Esophagus squamous epithelium (tissue), 5 donors: Measurements from ENCODE around the gene TOMM40L. TPM values are rescaled to one million over a fixed set of nuclear protein-coding genes. Genes with fewer than 3 reads are reported as not detected.
"Not testable (repeated sequence)": the region's sequence is repeated elsewhere in the genome, so short reads cannot be mapped to it uniquely, and the experiment has no call there.

Experiments
- DNase-seq: peaks from one replicate; lab custom pipeline; 2025; lab: John Stamatoyannopoulos, UW
- H3K27ac ChIP-seq, 4 donors: fragments of 200-600 bp; sonication (generic); one replicate each; pipeline ENCODE4 v1.5.1; 2016 to 2019; ENCODE audit warnings: mild to moderate bottlenecking in 1 of 4
- H3K27me3 ChIP-seq, 4 donors: fragments of 200-600 bp; sonication (generic); 1 replicate in 3 of 4; 2 replicates in 1 of 4; pipeline versions ENCODE4 v1.5.1 to v1.6.0; 2017 to 2021; ENCODE audit warnings: antibody characterized with exemption in 1 of 4
- H3K36me3 ChIP-seq, 3 donors: fragments of 200-600 bp; sonication (generic); one replicate each; pipeline ENCODE4 v1.5.1; 2016 to 2019
- H3K4me1 ChIP-seq, 3 donors: fragments of 200-600 bp; sonication (generic); one replicate each; pipeline ENCODE4 v1.5.1; 2017 to 2019
- H3K4me3 ChIP-seq, 4 donors: fragments of 200-600 bp; sonication (generic); 1 replicate in 3 of 4; 2 replicates in 1 of 4; pipeline ENCODE4 v1.5.1; 2016 to 2019; ENCODE audit warnings: mild to moderate bottlenecking in 2 of 4, moderate library complexity in 1 of 4
- H3K9me3 ChIP-seq, 3 donors: fragments of 200-600 bp; sonication (generic); one replicate each; pipeline ENCODE4 v1.5.1; 2016 to 2019
- CTCF ChIP-seq, 6 experiments: fragments of 450-650 bp in 4 of 6; fragments of 200-600 bp in 2 of 6; sonication (generic) in 2 of 6; IDR thresholded peaks; one replicate each; pipeline ENCODE4 v1.5.1; 2016 to 2019; ENCODE audit warnings: antibody characterized with exemption in 6 of 6, mild to moderate bottlenecking in 4 of 6, moderate library complexity in 4 of 6
- POLR2A ChIP-seq, 4 donors: fragments of 450-650 bp; IDR thresholded peaks; one replicate each; pipeline ENCODE4 v1.6.1; 2017; ENCODE audit warnings: antibody characterized with exemption in 4 of 4, mild to moderate bottlenecking in 4 of 4, moderate library complexity in 3 of 4
- WGBS, 2 donors: methylation state at CpG; one replicate each; pipeline ENCODE4 v1.1.5; 2018; 5-methylcytosine and 5-hydroxymethylcytosine counted together
- intact Hi-C: fragments of 100-400 bp; cut with DNase I; formaldehyde crosslinking; loops from one replicate; pipeline ENCODE4 v1.15.0; 2022
- total RNA-seq, 4 donors: library from RNA; depleted of rRNA; stranded (reverse); fragments of >200 nt; gene quantifications; one replicate each; pipeline ENCODE4 v1.1.0, GENCODE V29; 2016
- donor health status: DM: yes; HTN: yes; CAD: no.

The TOMM40L gene
- total RNA-seq, 4 donors from 2014 or later: 7.6 to 23.9 (median 10.2) TPM

- no peaks in the 10 kb centered on the region for H3K27me3 ChIP-seq
- peaks cover under 1 to 5% (median 2%) of the 10 kb centered on the region in 3 donors for H3K4me1 ChIP-seq
- H3K4me3 ChIP-seq: no peak overlapping the region
- H3K27ac ChIP-seq: no peak overlapping the region
- no peak for TF ChIP-seq CTCF (IDR thresholded peaks at IDR 0.05)
- no peak for TF ChIP-seq POLR2A (IDR thresholded peaks at IDR 0.05)
- intact Hi-C loops: loop anchor here (10.0 kb wide), 1 partner anchor 155 kb away; no protein-coding TSS in a partner anchor
- H3K9me3 ChIP-seq: no peaks in the 10 kb centered on the region
- H3K36me3 ChIP-seq: peaks cover 0 to 5% (median 0%) of the 10 kb centered on the region in 3 donors
- WGBS, 2 donors: 82 to 84% methylated on average over 5 of the region's 5 CpGs
- DNase-seq: no peak
Measured at GRCh38 chr1:161220002-161220401, 5.9 kb upstream of the TOMM40L start.

- no peaks in the 10 kb centered on the region for H3K27me3 ChIP-seq
- no peak overlapping the region for H3K27ac ChIP-seq
- H3K36me3 ChIP-seq: no peaks in the 10 kb centered on the region
- H3K4me3 ChIP-seq: no peak overlapping the region
- H3K4me1 ChIP-seq: peaks cover 18 to 25% (median 18%) of the 10 kb centered on the region in 3 donors
- DNase-seq: no peak
- 68 to 73% methylated on average over 5 of the region's 6 CpGs for WGBS, 2 donors
- no peaks in the 10 kb centered on the region for H3K9me3 ChIP-seq
- no peak for TF ChIP-seq CTCF (IDR thresholded peaks at IDR 0.05)
- TF ChIP-seq POLR2A (IDR thresholded peaks at IDR 0.05): no peak
- intact Hi-C loops: loop anchor here (10.0 kb wide), 1 partner anchor 152 kb away; no protein-coding TSS in a partner anchor
Measured at GRCh38 chr1:161222175-161223019, 3.5 kb upstream of the TOMM40L start.

GRCh38 chr1:161223805-161224694, 1.8 kb upstream of the TOMM40L start:
- no peaks in the 10 kb centered on the region for H3K9me3 ChIP-seq
- no peak for TF ChIP-seq POLR2A (IDR thresholded peaks at IDR 0.05)
- no peak for TF ChIP-seq CTCF (IDR thresholded peaks at IDR 0.05)
- intact Hi-C loops: loop anchor here (10.0 kb wide), 1 partner anchor 151 kb away; no protein-coding TSS in a partner anchor
- H3K36me3 ChIP-seq: peaks cover 2 to 10% (median 5%) of the 10 kb centered on the region in 3 donors
- no peaks in the 10 kb centered on the region for H3K27me3 ChIP-seq
- H3K4me3 ChIP-seq: no peak overlapping the region
- H3K27ac ChIP-seq: no peak overlapping the region
- no peak for DNase-seq
- peaks cover 21 to 33% (median 25%) of the 10 kb centered on the region in 3 donors for H3K4me1 ChIP-seq
- 86 to 91% methylated on average over 7 of the region's 7 CpGs for WGBS, 2 donors

- 72% methylated on average over 10 to 13 of the region's 13 CpGs for WGBS, 2 donors
- intact Hi-C loops: loop anchor here (5.0 to 10.0 kb wide), 2 partner anchors 68 to 150 kb away; no protein-coding TSS in a partner anchor
Measured at GRCh38 chr1:161224695-161225087, 1.2 kb upstream of the TOMM40L start.

GRCh38 chr1:161225178-161225533, 704 bp upstream of the TOMM40L start:
- TF ChIP-seq POLR2A (IDR thresholded peaks at IDR 0.05) (no peak), CTCF (IDR thresholded peaks at IDR 0.05) (no peak)
- Histone ChIP-seq H3K27me3 (no peaks in the 10 kb centered on the region), H3K4me1 (peaks cover 21 to 33% (median 25%) of the 10 kb centered on the region in 3 donors), H3K36me3 (peaks cover 12 to 21% (median 14%) of the 10 kb centered on the region in 3 donors), H3K4me3 (peak overlapping the region in 1 of 4 donors; percentile 30), H3K27ac (peak overlapping the region; percentile 60 to 83 (median 75)), H3K9me3 (no peaks in the 10 kb centered on the region)
- WGBS, 2 donors: 63 to 80% methylated on average over 7 of the region's 7 CpGs
- DNase-seq: no peak
- intact Hi-C loops: loop anchor here (5.0 to 10.0 kb wide), 2 partner anchors 67 to 150 kb away; no protein-coding TSS in a partner anchor

More at GRCh38 chr1:161224695-161225087, 1.2 kb upstream of the TOMM40L start:
- Histone ChIP-seq H3K27ac (peak overlapping the region in 3 of 4 donors; percentile 72 to 83 (median 78)), H3K4me1 (peaks cover 21 to 33% (median 25%) of the 10 kb centered on the region in 3 donors), H3K36me3 (peaks cover 8 to 17% (median 12%) of the 10 kb centered on the region in 3 donors)
- not testable (repeated sequence) for H3K9me3 ChIP-seq, H3K27me3 ChIP-seq, DNase-seq, H3K4me3 ChIP-seq
